ENCODE measurements around the gene TPK1.

GRCh38 chr7:144884896-144885295, 49.0 kb upstream of the TPK1 start:
- TF ChIP-seq CTCF (IDR thresholded peaks at IDR 0.05; ENCODE audit: low read depth, low read length, poor library complexity, severe bottlenecking) (no peak), EZH2phosphoT487 (IDR thresholded peaks at IDR 0.05; ENCODE audit: borderline replicate concordance, low read length) (no peak)

All from DOHH2 (cell line).